ENCODE data around the gene HDAC9.

Gene HDAC9

GRCh38 chr7:18526368-18526878 is 30.9 kb downstream of the HDAC9 start:
- no peak for DNase-seq

GRCh38 chr7:18529239-18529638 is 33.7 kb downstream of the HDAC9 start:
- DNase-seq: no peak

DNA sequence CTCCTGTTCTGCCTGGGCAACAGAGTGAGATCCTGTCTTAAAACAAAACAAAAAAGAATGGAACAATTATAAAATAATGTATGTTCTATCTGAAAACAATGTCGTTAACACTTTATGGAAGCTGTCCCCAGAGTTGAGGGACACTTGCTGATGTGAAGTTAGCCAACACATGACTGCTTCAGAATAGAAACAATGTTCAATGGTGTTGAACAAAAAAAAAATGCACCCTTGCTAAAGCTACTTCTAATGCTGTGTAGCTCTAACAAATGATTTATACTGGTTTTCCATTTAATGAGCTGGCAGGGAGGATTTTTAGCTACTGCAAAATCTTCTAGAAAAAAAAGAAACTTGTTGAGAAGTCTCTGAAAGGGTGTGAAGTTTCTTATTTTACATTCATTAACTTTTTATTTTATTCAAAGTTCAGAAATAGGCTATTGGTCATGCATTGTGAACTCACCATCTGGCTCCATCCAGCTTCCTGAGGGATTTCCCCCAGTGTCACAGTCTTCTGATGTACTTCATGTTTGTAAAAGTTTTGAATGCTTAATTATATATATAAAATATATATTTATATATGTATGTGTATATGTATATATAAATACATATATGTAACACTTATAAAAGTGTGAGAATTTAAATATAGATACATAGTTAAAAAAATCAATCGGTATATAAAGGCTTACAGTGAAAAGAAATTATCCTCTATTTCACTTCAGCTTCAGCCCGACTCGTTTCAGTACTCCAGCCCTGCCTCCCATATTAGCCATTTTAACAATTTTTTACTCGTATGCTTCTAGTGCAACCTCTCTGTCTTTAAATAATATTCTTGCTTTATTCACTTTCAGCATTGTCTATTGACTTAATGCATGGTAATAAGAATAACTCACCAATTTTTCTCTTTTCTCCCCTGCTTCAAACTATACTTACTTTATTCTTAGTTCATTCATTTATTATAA is 35.0 kb downstream of the HDAC9 start:
- DNase-seq: no peak

DNA sequence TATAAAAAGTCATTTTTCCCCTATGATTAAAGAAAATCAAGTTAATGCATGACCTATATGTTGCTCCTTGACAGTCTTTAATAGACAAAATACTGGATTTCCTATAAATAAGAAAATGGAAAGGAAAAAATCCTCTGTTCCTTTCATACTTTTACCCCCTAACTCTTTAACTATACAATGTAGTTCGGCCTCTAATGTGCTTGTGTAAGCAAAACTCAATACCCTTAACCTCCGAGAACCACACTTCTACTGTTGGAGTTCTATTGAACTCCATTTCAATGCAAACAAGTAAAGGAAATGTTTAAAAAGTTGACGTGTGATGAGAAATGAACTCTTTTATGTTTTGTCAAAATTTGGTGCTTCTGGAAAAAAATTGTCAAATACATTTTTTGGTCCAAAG is 36.0 kb downstream of the HDAC9 start:
- DNase-seq: no peak

DNA sequence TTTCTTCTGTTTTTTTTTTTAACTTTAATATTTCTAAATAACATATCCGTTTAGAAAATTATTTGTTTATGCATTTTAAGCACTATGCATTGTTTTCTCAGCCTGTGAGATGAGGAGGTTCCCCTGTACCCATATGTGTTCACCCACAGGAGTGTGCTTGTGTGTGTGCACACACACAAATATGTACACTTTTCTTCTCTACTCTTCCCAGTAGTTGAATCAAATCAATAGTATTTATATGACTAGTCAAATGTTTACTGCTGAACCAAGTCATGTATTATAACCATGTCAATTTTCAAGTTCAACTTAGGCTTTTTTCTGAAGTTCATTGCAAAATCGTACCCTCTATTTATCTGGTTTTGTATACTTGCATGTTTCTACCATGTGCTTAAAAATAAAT is 37.3 kb downstream of the HDAC9 start:
- no peak for DNase-seq

DNA sequence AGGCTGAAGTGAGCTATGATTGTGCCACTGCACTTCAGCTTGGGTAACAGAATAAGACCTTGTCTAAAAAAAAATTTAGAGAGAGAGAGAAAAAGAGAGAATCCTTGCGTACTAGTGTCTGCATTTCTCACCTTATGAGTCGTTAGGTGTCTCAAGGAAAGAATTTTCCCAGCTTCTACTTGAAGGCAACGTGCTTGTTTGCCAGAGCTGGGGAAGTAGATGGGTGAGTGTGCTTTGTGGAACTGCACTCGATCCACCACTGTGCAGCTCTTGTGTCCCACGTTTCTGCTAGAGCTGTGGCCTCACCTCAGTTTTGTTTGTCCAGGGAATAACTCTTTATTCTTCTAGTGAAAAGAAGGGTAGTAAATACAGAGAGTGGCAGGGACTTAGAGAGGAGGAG is 38.9 kb downstream of the HDAC9 start:
- DNase-seq: no peak

DNA sequence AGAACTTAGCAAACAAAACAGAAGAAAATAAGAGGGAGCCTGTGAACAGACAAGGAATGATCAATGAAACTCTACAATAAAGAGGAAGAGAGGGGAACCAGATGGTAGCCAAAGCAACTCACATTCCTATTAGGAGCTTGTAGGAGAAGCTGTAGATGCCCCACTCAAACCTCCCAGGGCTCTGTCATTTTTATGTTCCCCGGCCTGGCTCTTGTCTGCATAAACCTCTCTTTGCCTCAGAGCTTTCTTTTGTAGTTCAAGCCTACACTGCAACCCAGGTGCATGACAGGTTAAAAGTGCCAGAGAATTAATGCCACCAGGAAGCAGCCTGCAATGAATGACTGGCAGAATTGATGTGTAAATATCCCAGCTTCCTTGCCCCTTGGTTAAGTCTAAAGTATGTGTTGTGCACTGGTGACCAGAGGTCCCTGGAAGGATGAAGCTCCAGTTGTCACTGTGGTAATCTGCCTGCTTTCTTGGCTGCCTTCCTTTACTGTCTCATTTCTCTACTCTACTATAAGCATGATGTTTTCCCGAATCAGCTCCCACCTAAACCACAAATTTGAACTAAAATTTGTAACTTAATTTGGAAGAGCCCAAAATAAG is 40.4 kb downstream of the HDAC9 start:
- no peak for DNase-seq

GRCh38 chr7:18536486-18536885 is 40.9 kb downstream of the HDAC9 start:
- no peak for DNase-seq

DNA sequence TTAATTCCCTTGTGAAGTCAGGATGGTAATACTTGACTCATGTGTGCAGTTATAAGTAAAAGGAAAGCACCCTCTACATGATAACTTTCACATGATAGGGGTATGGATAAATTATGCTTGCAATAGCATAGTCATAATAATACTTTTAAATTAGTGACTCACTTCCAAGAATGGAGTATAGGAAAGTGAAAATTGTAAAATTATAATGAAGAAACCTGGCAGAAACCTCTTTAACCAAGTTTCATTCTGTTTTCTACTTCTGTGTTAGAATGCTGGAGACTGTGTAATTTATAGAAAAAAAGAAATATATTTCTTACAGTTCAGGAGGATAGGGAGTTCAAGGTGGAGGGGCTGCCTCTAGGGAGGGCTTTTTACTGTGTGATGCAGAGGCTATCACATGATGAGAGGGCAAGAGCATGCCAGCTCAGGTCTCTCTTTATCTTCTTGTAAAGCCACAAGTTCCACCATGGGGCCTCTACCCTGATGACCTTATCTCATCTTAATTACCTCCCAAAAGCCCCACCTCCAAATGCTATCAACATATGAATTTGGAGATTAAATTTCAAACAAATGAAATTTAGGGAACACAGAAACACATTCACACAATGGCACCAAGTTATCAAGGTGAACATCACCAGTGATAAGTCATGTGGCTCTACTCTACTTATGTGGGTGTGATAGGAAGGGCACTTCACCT is 43.2 kb downstream of the HDAC9 start:
- DNase-seq: peak in 1 of 2 experiments; percentile 17

- DNase-seq: no peak
These were observed 44.8 kb downstream of the HDAC9 start for GRCh38 chr7:18540396-18540795.

DNA sequence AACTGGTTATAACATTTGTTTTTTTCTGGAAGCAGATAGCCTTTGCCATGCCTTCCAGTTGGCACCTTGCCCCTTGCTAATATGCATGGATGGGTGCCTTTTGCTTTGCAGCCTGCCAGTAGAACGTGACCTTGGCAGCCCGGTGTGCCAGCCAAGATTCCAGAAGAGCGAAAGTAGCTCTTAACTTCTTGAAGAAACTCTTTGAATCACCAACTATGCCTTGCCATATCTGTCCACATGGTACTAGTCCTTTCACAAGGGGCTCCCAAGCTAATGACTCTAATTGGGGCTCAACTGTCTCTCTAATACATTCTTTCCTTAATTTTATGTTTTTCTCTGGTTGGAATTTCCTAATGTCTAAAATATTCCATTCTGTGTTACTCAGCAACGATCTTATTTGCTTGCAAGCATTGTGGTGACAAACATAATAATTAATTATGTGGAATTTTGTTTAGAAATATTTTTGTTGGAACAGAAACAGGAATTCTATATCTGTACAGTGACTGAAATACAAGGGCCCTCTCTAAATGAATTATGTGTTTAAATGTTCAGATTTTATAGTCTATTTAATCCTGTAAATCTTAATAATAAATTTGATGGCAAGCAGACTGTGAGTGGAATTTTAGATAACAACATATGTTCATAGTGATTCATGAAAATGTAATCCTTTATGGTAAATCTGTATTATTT is 45.8 kb downstream of the HDAC9 start:
- DNase-seq: no peak

- DNase-seq: no peak
These were observed 46.3 kb downstream of the HDAC9 start for GRCh38 chr7:18541871-18542212.

- DNase-seq: no peak
These were observed 51.0 kb downstream of the HDAC9 start for GRCh38 chr7:18546576-18546975.

DNA sequence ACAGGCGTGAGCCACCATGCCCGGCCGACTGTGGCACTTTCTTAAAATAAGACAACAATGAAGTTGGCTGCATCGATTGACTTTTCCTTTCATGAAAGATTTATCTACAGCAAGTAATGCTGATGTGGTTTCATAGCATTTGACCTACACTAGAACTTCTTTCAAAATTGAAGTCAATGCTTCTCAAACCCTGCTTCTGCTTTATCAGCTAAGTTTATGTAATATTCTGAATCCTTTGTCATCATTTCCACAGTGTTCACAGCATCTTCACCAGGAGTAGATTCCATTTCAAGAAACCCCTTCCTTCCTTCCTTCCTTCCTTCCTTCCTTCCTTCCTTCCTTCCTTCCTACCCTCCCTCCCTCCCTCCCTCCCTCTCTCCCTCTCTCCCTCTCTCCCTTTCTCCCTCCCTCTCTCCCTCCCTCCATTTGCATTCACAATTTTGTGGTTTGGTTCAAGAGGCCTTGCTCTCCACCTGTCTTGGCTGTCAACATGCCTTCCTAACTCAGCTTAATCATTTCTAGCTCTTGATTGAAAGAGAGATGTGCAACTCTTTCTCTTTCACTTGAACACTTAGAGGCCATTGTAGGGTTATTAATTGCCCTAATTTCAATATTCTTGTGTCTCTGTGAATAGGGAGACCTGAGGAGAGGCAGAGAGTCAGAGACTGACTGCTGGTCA is 52.1 kb downstream of the HDAC9 start:
- no peak for DNase-seq

- no peak for DNase-seq
These were observed 53.0 kb downstream of the HDAC9 start for GRCh38 chr7:18548534-18548933.

- no peak for DNase-seq
These were observed 55.0 kb downstream of the HDAC9 start for GRCh38 chr7:18550574-18550973.

DNA sequence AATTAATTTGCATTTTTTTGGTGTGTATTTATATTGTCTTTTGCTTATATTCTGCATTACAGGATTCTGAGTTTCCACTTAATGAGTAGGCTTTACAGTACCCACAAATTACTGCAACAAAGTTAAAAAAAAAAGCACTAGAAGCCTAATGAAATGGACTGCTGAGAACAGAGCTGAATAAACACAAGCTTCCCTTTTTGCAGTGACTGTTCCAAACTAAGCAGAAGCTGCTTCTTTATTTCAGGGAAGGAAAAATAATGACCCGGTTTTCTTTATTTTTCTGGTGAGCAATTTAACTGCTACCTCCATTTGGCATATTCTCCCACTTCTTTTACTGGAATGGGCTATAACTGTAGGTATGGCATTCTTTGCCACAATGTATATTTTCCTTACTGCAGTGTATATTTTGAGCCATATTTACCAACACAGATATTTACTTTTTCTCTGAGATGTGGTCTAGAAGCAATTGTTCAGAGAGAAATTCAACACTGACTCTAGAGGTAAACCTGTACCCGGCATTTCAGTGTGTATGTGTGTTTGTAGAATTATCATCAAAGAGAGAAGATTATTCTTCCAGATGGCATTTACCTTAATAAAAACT is 56.9 kb downstream of the HDAC9 start:
- DNase-seq: no peak

DNA sequence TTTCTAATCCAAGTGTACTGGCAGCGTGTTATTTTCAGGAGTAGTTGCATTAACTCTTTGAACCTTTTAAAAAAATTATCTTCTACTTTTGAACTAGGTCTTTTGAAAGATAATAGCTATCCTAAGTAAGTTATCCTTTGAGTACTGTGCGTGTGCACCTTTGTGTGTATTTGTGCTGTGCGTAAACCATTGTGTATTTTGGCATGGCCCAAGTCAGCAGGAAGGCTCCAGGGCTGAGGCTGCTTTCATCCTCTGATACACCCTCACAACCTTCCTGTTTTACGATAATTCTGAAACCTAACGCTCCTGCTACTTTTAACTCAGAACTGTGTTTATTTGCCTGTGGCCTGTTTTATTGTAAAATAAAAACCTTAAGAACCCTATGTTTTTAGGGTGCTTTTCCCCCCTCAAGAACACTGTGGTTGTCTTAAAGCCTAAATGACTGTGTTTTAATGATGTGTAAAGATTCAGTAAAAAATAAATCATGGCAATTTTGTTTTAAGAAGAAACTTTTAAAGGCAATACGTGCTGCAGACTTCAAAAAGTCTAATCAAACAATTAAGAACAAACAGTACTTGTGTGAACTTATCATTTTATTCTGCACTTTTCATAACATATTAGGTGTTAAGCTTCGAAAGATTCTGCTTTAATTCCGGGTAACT is 57.5 kb downstream of the HDAC9 start:
- no peak for DNase-seq

- DNase-seq: no peak
These were observed 58.1 kb downstream of the HDAC9 start for GRCh38 chr7:18553605-18554003.

GRCh38 chr7:18555120-18555519 is 59.6 kb downstream of the HDAC9 start:
- DNase-seq: no peak

DNA sequence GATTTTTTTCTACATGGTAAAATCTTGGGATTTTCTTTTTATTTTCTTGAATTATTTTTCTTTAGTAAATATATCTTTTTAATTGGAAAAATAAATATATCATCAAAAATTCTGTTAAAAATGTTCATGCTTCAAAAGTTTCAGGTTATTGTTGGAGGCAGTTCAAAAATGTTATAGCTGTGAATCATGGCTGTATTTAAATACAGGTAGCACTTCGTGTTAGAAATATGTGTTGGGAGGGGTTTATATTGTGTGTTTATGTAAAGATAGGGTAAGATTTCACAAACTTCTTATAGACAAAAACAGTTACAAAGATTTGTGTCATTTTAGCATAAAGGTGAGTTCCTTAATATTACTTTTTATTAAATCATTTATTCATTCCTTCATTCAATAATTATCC is 60.4 kb downstream of the HDAC9 start:
- no peak for DNase-seq

DNA sequence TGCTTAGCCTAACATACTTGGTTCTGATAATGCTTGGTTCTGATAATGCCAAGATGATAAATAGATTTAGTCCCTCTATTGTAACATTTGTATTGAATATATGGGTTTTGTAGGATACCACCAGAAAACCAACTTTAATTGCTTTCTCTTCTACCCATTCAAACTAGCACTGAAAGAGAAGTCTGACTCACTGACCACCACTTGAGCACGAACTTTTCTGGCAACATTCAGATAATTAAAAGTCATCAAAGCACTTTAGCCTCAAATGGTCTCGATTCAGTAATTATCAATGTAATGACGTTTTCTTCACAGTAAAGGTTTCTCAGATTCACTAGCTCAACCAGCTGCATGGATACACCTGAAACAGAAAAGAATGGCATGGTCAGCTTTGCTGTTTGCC is 63.0 kb downstream of the HDAC9 start:
- DNase-seq: no peak

Measured in activated T-cell treated with anti-CD3 and anti-CD28 coated beads, Interleukin-2, amount 50 U/mL, for 48 hours (primary cell).